B cell (primary cell): ENCODE data around the gene PPP6R2. TPM values are rescaled to one million over a fixed set of nuclear protein-coding genes. Genes with fewer than 3 reads are reported as not detected.

ENCODE experiments used
- ATAC-seq: fragments of 200-7000 bp; cut with Tn5 transposase; one replicate; pipeline ENCODE4 v1.10.0; 2021; ENCODE audit warnings: low read depth, mild to moderate bottlenecking, moderate number of reproducible peaks, moderate library complexity
- CTCF ChIA-PET: fragments of 350-600 bp; sonication (Branson Sonifier 250); formaldehyde crosslinking; loops from one replicate; lab custom pipeline; 2021; ENCODE audit warnings: antibody characterized with exemption, inconsistent platforms; lab: Charles Lee
- POLR2A ChIA-PET: fragments of 350-600 bp; sonication (Branson Sonifier 250); formaldehyde crosslinking; loops from one replicate; lab custom pipeline; 2021; ENCODE audit warnings: antibody characterized with exemption; lab: Charles Lee
- DNase-seq: peaks from one replicate; pipeline ENCODE4 v3.0.0; 2013
- H2AFZ ChIP-seq: 2 replicates; pipeline ENCODE4 v1.6.1; 2012; ENCODE audit warnings: mild to moderate bottlenecking, low read depth, low read length; ENCODE audit not compliant: insufficient read depth, poor library complexity, severe bottlenecking
- H3K27ac ChIP-seq, 2 donors: 1 replicate in 1 of 2; 2 replicates in 1 of 2; pipeline ENCODE4 v1.5.1; 2012 to 2013; ENCODE audit warnings: low read length in 2 of 2, mild to moderate bottlenecking in 2 of 2, moderate library complexity in 1 of 2
- H3K27me3 ChIP-seq, 4 experiments: fragments of 200-600 bp in 1 of 4; sonication (generic) in 1 of 4; replicated peaks in 1 of 4; 1 replicate in 2 of 4; 2 replicates in 2 of 4; pipeline versions ENCODE4 v1.6.1 to v1.7.0; 2013 to 2016; ENCODE audit warnings: low read length in 3 of 4, mild to moderate bottlenecking in 2 of 4, mixed read lengths in 1 of 4, moderate library complexity in 1 of 4; ENCODE audit not compliant: insufficient read depth in 4 of 4, control insufficient read depth in 3 of 4; ENCODE audit errors: control extremely low read depth in 1 of 4
- H3K36me3 ChIP-seq, 2 experiments: replicated peaks in 1 of 2; 1 replicate in 1 of 2; 2 replicates in 1 of 2; pipeline versions ENCODE4 v1.6.1 to v1.7.1; 2013; ENCODE audit warnings: low read length in 1 of 2; ENCODE audit not compliant: insufficient read depth in 2 of 2, control insufficient read depth in 1 of 2; ENCODE audit errors: control extremely low read depth in 1 of 2, extremely low read depth in 1 of 2
- H3K4me1 ChIP-seq, 2 donors: fragments of 200-600 bp in 1 of 2; sonication (generic) in 1 of 2; 1 replicate in 1 of 2; 2 replicates in 1 of 2; pipeline versions ENCODE4 v1.5.1 to v1.6.1; 2013 to 2017; ENCODE audit warnings: low read length in 2 of 2; ENCODE audit not compliant: control insufficient read depth in 2 of 2, insufficient read depth in 2 of 2
- H3K4me2 ChIP-seq: replicated peaks from 2 replicates; pipeline ENCODE3; 2012; ENCODE audit warnings: mild to moderate bottlenecking, low read depth, low read length; ENCODE audit not compliant: poor library complexity, severe bottlenecking
- H3K4me3 ChIP-seq, 5 experiments: fragments of 200-600 bp in 1 of 5; sonication (generic) in 1 of 5; 1 replicate in 3 of 5; 2 replicates in 2 of 5; pipeline versions ENCODE4 v1.5.1 to v1.7.0; 2011 to 2016; ENCODE audit warnings: low read length in 4 of 5, mild to moderate bottlenecking in 4 of 5, low read depth in 2 of 5, control low read depth in 1 of 5, moderate library complexity in 1 of 5; ENCODE audit not compliant: insufficient read depth in 1 of 5; ENCODE audit errors: control extremely low read depth in 1 of 5, extremely low read depth in 1 of 5
- H3K79me2 ChIP-seq: fragments of 200-600 bp; sonication (generic); one replicate; pipeline ENCODE4 v1.6.0; 2016; ENCODE audit warnings: low read length; ENCODE audit not compliant: control insufficient read depth, insufficient read depth
- H3K9ac ChIP-seq: fragments of 200-600 bp; sonication (generic); 2 replicates; pipeline ENCODE4 v1.6.1; 2017; ENCODE audit warnings: mild to moderate bottlenecking, low read length, moderate library complexity
- H3K9me3 ChIP-seq, 3 donors: one replicate each; pipeline versions ENCODE4 v1.6.1 to v1.7.1; 2013; ENCODE audit warnings: low read length in 2 of 3; ENCODE audit not compliant: control insufficient read depth in 2 of 3, insufficient read depth in 1 of 3; ENCODE audit errors: control extremely low read depth in 1 of 3
- H4K20me1 ChIP-seq: 2 replicates; pipeline ENCODE4 v1.6.0; 2012; ENCODE audit warnings: mild to moderate bottlenecking, low read length; ENCODE audit not compliant: insufficient read depth, control insufficient read depth, poor library complexity, severe bottlenecking
- H3K27ac Mint-ChIP-seq: one replicate; pipeline ENCODE4 v1.8.0; 2021; ENCODE audit warnings: mixed read lengths
- H3K27me3 Mint-ChIP-seq: one replicate; pipeline ENCODE4 v1.8.0; 2021; ENCODE audit warnings: mixed read lengths
- H3K4me1 Mint-ChIP-seq: one replicate; pipeline ENCODE4 v1.8.0; 2021; ENCODE audit warnings: mixed read lengths
- H3K4me3 Mint-ChIP-seq: one replicate; pipeline ENCODE4 v1.8.0; 2021; ENCODE audit warnings: mixed read lengths
- H3K9me3 Mint-ChIP-seq: one replicate; pipeline ENCODE4 v1.8.0; 2022; ENCODE audit warnings: mixed read lengths; ENCODE audit not compliant: insufficient read depth
- EZH2 ChIP-seq: IDR thresholded peaks from 2 replicates; pipeline ENCODE4 v1.6.1; 2012; ENCODE audit warnings: borderline replicate concordance, low read depth, mild to moderate bottlenecking, moderate library complexity, low read length; ENCODE audit not compliant: insufficient read depth, poor library complexity, severe bottlenecking
- WGBS: methylation state at CpG from one replicate; pipeline ENCODE4 v1.1.5; 2013; ENCODE audit warnings: missing lambda C conversion rate; ENCODE audit not compliant: insufficient coverage; 5-methylcytosine and 5-hydroxymethylcytosine counted together
- intact Hi-C: fragments of 100-400 bp; cut with micrococcal nuclease; formaldehyde crosslinking; loops from one replicate; pipeline ENCODE4 v1.10.0; 2022
- polyA plus RNA-seq: library from polyadenylated mRNA; depleted of rRNA; stranded (reverse); fragments of >200 nt; gene quantifications from 2 replicates; pipeline ENCODE4 v1.2.3, GENCODE V29; 2012
- total RNA-seq, 2 donors: library from RNA; stranded (reverse); fragments of 120-200 nt in 1 of 2; gene quantifications; 1 replicate in 1 of 2; 2 replicates in 1 of 2; pipeline versions ENCODE4 v1.2.3 to v1.2.4, GENCODE V29; 2013 to 2022
- TF ChIP-seq, protein P1 (sequence below): fragments of 200-600 bp; IDR thresholded peaks from one replicate; pipeline ENCODE4 v1.8.0; 2022; ENCODE audit warnings: antibody characterized with exemption, mild to moderate bottlenecking

The PPP6R2 gene
- total and polyA plus RNA-seq, 2 donors (not counting 1 experiment from before 2014, with no cell fraction given), result 91.4 to 98.7 TPM

DNA sequence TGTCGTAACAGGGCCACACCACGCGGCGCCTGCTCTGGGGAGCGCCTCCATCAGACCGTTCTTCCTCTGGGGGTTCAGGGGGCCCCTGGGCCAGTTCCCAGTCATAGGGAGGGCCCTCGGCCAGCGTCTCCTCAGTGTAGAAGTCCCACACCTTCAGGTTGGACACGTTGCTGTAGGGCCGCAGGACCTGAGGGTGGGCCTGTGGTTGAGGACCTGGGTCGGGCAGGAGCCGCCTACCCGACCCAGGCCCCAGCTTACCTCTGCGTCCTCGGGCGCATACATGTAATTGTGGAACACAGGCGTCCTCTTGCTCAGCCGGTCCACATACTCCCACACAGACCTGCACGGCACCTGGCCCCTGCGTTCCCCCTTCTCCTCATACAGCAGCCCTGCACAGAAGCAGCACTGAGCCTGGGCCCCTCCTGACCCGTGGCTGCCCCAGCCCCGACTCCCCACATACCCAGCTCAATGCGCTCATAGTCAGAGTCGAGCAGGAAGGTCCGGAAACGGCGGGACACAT lies 111.5 kb downstream of the PPP6R2 start:
- Histone ChIP-seq H4K20me1 (peaks cover 13% of the 10 kb centered on the region), H3K4me1 (peaks cover 3 to 4% of the 10 kb centered on the region in 2 donors), H3K9ac (no peak overlapping the region), H3K27me3 (no peaks in the 10 kb centered on the region), H3K9me3 (peaks cover 0 to 2% (median 0%) of the 10 kb centered on the region in 3 donors), H3K79me2 (no peaks in the 10 kb centered on the region), H2AFZ (no peak overlapping the region), H3K36me3 (peaks cover 0 to 72% of the 10 kb centered on the region in 2 experiments), H3K4me2 (no peak overlapping the region), H3K4me3 (no peak overlapping the region), H3K27ac (no peak overlapping the region)
- no peak overlapping the region for H3K4me3 Mint-ChIP-seq
- no peak overlapping the region for H3K27ac Mint-ChIP-seq
- WGBS, result 97% methylated on average over 24 of the region's 27 CpGs
- CTCF ChIA-PET, result interaction anchor here (1.3 to 1.6 kb wide), 2 partner anchors 15 to 108 kb away, joined by 4 to 5 read pairs; partner anchors contain the start of gene SYCE3
- no peaks in the 10 kb centered on the region for H3K9me3 Mint-ChIP-seq
- DNase-seq (no peak), ATAC-seq (no peak)
- intact Hi-C loops, result no loop called here
- TF ChIP-seq, protein P1, sequence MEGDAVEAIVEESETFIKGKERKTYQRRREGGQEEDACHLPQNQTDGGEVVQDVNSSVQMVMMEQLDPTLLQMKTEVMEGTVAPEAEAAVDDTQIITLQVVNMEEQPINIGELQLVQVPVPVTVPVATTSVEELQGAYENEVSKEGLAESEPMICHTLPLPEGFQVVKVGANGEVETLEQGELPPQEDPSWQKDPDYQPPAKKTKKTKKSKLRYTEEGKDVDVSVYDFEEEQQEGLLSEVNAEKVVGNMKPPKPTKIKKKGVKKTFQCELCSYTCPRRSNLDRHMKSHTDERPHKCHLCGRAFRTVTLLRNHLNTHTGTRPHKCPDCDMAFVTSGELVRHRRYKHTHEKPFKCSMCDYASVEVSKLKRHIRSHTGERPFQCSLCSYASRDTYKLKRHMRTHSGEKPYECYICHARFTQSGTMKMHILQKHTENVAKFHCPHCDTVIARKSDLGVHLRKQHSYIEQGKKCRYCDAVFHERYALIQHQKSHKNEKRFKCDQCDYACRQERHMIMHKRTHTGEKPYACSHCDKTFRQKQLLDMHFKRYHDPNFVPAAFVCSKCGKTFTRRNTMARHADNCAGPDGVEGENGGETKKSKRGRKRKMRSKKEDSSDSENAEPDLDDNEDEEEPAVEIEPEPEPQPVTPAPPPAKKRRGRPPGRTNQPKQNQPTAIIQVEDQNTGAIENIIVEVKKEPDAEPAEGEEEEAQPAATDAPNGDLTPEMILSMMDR, result no peak
- H3K27me3 Mint-ChIP-seq, result no peaks in the 10 kb centered on the region
- POLR2A ChIA-PET, result no interaction called here
- H3K4me1 Mint-ChIP-seq, result peaks cover 4% of the 10 kb centered on the region

DNA sequence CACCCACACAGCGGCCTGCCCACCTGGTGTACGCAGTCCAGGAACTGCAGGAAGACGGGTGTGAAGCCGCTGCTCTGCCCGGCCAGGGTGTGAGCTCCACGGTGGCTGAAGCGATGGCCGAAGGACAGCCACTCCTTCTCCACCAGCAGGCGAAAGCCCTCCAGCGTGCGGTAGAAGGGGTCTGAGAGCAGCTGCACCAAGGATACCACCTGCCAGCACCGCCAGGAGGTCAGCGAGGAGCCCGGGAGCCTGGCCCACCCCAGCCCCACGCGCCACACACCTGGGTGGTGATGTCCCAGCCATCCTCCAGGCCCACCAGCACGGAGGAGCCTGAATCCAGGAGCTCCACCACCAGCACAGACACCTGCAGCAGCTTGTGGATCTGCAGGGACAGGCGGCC lies 112.1 kb downstream of the PPP6R2 start:
- ChIA-PET CTCF (interaction anchor here (1.3 kb wide), 1 partner anchor 14 kb away, joined by 5 read pairs; no protein-coding TSS in a partner anchor), POLR2A (no interaction called here)
- Mint-ChIP-seq H3K27me3 (no peaks in the 10 kb centered on the region), H3K4me3 (no peak overlapping the region), H3K9me3 (no peaks in the 10 kb centered on the region), H3K27ac (no peak overlapping the region), H3K4me1 (no peaks in the 10 kb centered on the region)
- TF ChIP-seq EZH2, result no peak
- TF ChIP-seq, protein P1, result no peak
- peaks cover 0 to 73% of the 10 kb centered on the region in 2 experiments for H3K36me3 ChIP-seq
- over 99% methylated on average over 17 of the region's 18 CpGs for WGBS
- no peak overlapping the region for H3K4me3 ChIP-seq
- no peak overlapping the region for H3K9ac ChIP-seq
- ATAC-seq (no peak), DNase-seq (no peak)
- H2AFZ ChIP-seq, result no peak overlapping the region
- no peak overlapping the region for H3K4me2 ChIP-seq
- peaks cover 0 to 4% (median 0%) of the 10 kb centered on the region in 3 donors for H3K9me3 ChIP-seq
- H3K27ac ChIP-seq, result no peak overlapping the region
- no peaks in the 10 kb centered on the region for H3K4me1 ChIP-seq
- H3K79me2 ChIP-seq, result no peaks in the 10 kb centered on the region
- H3K27me3 ChIP-seq, result no peaks in the 10 kb centered on the region
- intact Hi-C loops, result no loop called here
- peaks cover 9% of the 10 kb centered on the region for H4K20me1 ChIP-seq
